ENCODE measurements around the gene PCP4.
"Not testable (repeated sequence)": the region's sequence is repeated elsewhere in the genome, so short reads cannot be mapped to it uniquely, and the experiment has no call there.

The PCP4 gene

DNA sequence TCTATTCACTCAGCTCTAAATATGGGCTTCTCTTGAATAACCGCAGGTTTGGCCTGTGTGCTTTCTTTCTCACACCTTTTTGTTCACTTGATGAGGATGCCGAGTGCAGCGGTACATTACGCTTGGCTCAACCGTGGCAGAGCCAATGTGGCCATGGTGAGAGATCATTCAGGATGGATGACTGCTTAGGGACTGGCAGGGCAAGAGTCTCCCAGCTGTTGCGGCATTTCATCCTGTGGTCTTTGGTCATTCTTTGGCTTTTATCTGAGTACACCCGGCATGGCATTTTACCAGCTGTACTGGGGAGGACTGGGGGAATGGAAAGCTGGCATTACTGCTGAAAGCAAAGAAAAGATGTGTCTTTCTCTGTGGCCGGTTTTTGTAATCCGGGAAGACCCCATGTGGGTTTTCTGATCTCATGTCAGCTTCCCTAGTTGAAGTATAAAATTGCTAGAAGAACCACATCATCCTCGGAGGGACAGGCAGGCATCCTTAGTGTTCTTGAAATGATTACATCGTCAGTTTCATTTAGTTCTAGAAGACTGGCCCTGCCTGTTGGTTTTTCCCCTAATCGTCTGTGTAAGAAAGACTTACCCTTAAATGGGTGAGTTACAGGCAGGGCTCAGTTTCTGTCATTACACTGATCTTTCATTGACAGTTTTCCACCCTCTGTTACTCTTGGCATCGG lies 15.1 kb downstream of the PCP4 start:
- H3K4me3 ChIP-seq: no peak overlapping the region
- H3K27ac ChIP-seq: no peak overlapping the region
- no peak for DNase-seq (ENCODE audit: low spot score)
- TF ChIP-seq, protein P1, sequence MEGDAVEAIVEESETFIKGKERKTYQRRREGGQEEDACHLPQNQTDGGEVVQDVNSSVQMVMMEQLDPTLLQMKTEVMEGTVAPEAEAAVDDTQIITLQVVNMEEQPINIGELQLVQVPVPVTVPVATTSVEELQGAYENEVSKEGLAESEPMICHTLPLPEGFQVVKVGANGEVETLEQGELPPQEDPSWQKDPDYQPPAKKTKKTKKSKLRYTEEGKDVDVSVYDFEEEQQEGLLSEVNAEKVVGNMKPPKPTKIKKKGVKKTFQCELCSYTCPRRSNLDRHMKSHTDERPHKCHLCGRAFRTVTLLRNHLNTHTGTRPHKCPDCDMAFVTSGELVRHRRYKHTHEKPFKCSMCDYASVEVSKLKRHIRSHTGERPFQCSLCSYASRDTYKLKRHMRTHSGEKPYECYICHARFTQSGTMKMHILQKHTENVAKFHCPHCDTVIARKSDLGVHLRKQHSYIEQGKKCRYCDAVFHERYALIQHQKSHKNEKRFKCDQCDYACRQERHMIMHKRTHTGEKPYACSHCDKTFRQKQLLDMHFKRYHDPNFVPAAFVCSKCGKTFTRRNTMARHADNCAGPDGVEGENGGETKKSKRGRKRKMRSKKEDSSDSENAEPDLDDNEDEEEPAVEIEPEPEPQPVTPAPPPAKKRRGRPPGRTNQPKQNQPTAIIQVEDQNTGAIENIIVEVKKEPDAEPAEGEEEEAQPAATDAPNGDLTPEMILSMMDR (IDR thresholded peaks at IDR 0.05): no peak

DNA sequence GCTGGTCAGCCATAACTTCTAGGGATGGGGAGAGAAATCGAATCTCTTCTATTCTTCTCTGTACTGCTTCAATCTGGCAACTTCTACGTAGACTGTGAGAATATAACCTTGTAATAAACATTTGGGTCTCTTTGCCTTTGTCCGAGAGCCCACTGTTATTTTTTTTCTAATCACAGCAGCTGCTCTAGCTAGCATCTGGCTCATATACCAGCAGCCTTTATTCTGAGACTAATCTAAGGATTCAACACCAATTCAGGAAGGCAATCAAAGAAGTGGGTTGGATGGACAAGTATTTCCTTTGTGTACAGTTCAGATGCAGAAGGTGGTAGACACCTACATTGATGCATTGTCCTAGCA lies 15.6 kb downstream of the PCP4 start:
- no peak for DNase-seq (ENCODE audit: low spot score)
- TF ChIP-seq, protein P1 (IDR thresholded peaks at IDR 0.05): no peak
- Histone ChIP-seq H3K4me3 (no peak overlapping the region), H3K27ac (no peak overlapping the region)

DNA sequence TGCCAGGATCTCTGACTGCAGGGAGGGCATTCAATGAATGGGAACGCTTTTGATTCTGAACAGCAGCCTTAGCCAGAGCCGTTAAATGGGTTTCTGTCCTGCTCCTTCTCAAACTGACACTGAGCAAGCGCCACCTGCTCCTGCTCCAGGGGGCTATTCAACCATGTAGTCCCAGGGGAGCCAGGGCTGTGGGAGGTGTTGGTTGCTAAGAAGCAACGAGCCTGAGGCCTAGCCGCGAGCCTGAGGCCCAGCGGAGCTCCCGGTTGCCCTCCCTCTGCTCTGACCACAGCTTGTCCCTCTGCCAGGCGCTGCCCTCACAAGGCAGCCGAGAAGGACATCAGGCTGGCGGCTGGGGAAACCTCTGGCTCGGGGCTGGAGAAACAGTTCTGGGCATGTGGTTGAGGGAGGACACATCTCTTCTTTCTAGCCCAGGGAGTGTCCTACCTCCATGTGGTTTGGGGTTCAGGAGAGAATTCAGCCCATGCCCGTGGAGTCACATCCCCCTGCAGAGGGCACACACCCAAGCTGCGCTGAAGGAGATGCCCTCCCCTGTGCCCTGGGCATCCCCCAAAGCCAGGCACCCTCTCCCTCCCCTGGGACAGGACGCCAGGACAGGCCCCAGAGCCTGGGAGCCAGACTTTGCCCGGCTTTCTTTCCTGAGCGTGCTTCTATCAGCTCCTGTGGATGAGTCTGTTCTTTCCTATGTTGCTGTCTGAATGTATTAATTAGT lies 18.0 kb downstream of the PCP4 start:
- no peak overlapping the region for H3K27ac ChIP-seq
- no peak overlapping the region for H3K4me3 ChIP-seq
- no peak for DNase-seq (ENCODE audit: low spot score)
- TF ChIP-seq, protein P1 (IDR thresholded peaks at IDR 0.05): no peak

DNA sequence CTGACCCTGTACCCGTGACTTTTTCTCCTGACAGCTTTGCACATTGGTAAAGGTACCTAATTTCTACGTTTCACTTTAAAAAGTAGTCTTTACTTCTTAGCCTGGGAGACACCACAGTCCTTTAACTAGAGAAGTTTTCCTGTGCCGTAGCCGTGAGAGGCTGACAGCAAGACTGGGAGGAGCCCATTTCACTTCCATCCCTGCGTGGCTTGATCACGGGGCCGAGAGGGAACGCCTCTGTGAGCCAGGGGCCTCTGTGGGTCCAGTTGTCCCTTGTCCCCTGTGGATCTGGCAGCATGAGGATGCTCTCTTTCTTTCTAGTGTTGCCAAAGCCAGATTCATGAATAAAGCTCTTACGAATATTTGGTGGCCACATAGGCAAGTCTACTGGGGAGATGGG lies 21.6 kb downstream of the PCP4 start:
- no peak overlapping the region for H3K27ac ChIP-seq
- no peak for DNase-seq (ENCODE audit: low spot score)
- TF ChIP-seq, protein P1 (IDR thresholded peaks at IDR 0.05): no peak

DNA sequence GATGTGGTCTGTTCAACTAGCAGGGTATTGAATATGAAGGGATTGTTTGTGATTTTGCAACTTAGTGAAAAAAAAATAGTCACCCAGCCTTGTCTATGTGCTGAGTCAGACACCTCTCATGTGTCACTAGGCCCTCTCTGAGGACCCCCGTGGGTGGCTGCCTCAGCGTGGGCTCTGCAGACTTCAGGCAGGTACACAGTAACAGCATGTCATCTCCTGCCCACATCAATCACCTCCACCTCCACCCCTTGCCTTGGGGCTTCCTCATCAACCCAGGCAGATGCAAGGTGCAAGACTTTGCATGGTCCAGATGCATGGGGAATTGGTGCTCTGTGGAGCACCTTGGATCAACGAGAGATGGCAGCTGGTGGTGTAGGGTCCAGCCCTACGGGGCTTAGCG lies 23.9 kb downstream of the PCP4 start:
- no peak for DNase-seq (ENCODE audit: low spot score)
- TF ChIP-seq, protein P1 (IDR thresholded peaks at IDR 0.05): no peak
- H3K4me3 ChIP-seq: no peak overlapping the region
- H3K27ac ChIP-seq: no peak overlapping the region

More for the DNA sequence above, 21.6 kb downstream of the PCP4 start:
- H3K4me3 ChIP-seq: no peak overlapping the region

DNA sequence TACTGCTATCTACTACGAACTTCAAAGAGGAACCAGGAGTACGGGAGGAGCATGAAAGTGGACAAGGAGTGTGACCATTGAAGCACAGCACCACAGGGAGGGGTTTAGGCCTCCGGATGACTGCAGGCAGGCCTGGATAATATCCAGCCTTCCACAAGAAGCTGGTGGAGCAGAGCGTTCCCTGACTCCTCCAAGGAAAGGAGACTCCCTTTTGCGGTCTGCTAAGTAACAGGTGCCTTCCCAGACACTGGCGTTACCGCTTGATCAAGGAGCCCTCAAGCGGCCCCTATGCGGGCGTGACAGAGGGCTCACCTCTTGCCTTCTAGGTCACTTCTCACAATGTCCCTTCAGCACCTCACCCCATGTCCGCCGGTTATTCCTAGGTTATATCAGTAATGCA lies 24.6 kb downstream of the PCP4 start:
- not testable (repeated sequence) for H3K27ac ChIP-seq; H3K4me3 ChIP-seq; DNase-seq (ENCODE audit: low spot score)

DNA sequence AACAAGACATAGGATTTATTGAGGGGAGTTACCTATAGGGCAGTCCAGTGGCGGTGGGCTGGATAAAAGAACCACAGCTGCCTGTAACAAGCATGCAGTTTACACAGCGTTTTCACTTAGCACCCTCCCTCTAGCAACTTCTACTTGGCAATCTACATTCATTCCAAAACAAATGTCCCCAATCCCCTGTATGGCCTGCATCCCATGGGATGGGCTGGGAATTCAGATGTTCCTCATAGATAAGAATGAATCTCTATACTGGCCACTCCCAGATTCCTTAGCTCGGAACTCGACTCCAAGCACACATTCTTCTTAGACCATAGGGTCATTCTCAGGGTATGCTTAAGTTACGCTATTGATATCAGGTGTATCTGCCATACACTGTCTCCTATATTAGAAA lies 33.3 kb downstream of the PCP4 start:
- no peak for DNase-seq (ENCODE audit: low spot score)
- no peak overlapping the region for H3K4me3 ChIP-seq
- no peak overlapping the region for H3K27ac ChIP-seq
- TF ChIP-seq, protein P1 (IDR thresholded peaks at IDR 0.05): no peak

Data from coronary artery (tissue), 2 donors.